Muscle of leg (tissue), 11 donors: ENCODE results near the gene ADGRG6. TPM values are rescaled to one million over a fixed set of nuclear protein-coding genes. Genes with fewer than 3 reads are reported as not detected.
"Not testable (repeated sequence)": the region's sequence is repeated elsewhere in the genome, so short reads cannot be mapped to it uniquely, and the experiment has no call there.

Experiments
- DNase-seq: peaks from one replicate; pipeline ENCODE4 v3.0.0; 2013
- H3K27ac ChIP-seq: one replicate; pipeline ENCODE4 v1.5.1; 2013; ENCODE audit warnings: mild to moderate bottlenecking, low read length, control low read depth
- H3K27me3 ChIP-seq: one replicate; pipeline ENCODE4 v1.6.1; 2013; ENCODE audit warnings: low read length; ENCODE audit not compliant: control insufficient read depth, insufficient read depth
- H3K36me3 ChIP-seq: one replicate; pipeline ENCODE4 v1.6.1; 2013; ENCODE audit warnings: low read length; ENCODE audit not compliant: control insufficient read depth, insufficient read depth
- H3K4me1 ChIP-seq: one replicate; pipeline ENCODE4 v1.6.1; 2013; ENCODE audit warnings: low read length; ENCODE audit not compliant: control insufficient read depth, insufficient read depth
- H3K4me3 ChIP-seq: one replicate; pipeline ENCODE4 v1.5.1; 2013; ENCODE audit warnings: low read length, control low read depth
- H3K9me3 ChIP-seq: replicated peaks from 2 replicates; pipeline ENCODE4 v1.6.1; 2013; ENCODE audit warnings: low read depth, low read length; ENCODE audit not compliant: control insufficient read depth
- WGBS: methylation state at CpG from one replicate; pipeline ENCODE4 v1.1.5; 2013; ENCODE audit warnings: missing lambda C conversion rate; ENCODE audit not compliant: insufficient coverage; 5-methylcytosine and 5-hydroxymethylcytosine counted together
- polyA plus RNA-seq, 8 donors: library from polyadenylated mRNA; unstranded; fragments of 120-200 nt; gene quantifications; one replicate each; pipeline versions ENCODE4 v1.2.1 to v1.2.3, GENCODE V29; 2013; ENCODE audit warnings: inconsistent platforms in 1 of 8, low replicate concordance in 1 of 8; ENCODE audit not compliant: insufficient read length in 8 of 8, insufficient read depth in 1 of 8
- total RNA-seq: library from RNA; stranded (reverse); fragments of 120-200 nt; gene quantifications from one replicate; pipeline ENCODE4 v1.2.4, GENCODE V29; 2013

Gene ADGRG6
- total and polyA plus RNA-seq, 9 donors: 6.2 to 13.9 (median 10.1) TPM

GRCh38 chr6:142413111-142413510 lies 111.3 kb downstream of the ADGRG6 start:
- Histone ChIP-seq H3K27ac (no peak overlapping the region), H3K27me3 (no peaks in the 10 kb centered on the region), H3K9me3 (no peaks in the 10 kb centered on the region), H3K36me3 (no peaks in the 10 kb centered on the region), H3K4me1 (no peaks in the 10 kb centered on the region), H3K4me3 (no peak overlapping the region)
- no peak for DNase-seq

DNA sequence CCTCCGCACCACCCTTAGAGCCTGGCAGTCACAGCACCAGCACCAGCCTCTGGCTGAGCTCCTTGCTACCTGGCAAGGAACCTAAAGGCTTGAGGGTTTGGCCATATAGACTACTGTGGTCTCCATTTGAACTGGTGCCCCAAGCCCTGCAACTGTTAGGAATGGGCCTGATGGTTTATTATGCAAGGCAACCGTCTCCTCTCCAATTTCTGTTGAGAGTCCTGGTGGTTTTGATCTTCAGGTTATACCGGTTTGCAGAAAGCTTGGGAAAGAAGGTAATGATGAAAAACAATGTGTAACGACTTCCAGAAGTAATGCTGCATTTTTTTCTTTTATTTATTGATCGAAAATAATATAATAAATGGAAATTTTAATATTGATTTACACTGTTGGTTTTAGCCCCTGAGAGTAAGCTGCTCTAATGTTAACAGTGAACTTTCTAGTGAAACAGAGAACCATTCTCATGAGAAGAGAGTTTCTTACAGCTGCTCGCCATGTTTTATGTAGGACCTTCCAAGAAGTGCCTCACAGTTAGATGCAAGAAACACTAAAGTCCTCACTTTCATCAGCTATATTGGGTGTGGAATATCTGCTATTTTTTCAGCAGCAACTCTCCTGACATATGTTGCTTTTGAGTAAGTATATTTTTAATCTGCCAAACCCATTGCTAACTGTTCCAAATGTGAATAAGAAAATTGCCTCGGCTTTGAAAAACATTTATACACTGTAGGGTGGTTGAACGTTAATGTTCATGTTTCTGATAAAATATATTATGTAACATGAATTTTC lies 112.8 kb downstream of the ADGRG6 start:
- H3K4me1 ChIP-seq: no peaks in the 10 kb centered on the region

DNA sequence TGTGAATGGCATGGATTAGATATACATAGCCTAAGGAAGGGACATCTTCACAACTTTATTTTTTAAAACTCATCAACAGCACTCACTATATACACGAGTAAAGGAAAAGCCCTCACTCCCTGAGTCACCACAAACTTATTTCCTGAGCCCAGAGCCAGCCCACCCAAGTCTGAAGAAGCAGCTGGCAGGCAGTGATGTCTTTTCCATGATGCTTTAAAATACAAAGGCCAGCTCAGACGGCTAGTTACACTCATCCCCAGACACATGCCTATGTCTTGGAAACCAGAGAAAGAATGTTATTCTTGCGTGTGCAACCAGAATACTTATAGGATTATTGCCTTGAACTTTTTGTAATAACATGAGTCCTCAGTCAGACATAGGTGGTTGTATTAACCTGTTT lies 114.4 kb downstream of the ADGRG6 start:
- Histone ChIP-seq H3K27ac (peak overlapping the region; percentile 15), H3K9me3 (no peaks in the 10 kb centered on the region), H3K4me3 (no peak overlapping the region), H3K4me1 (no peaks in the 10 kb centered on the region), H3K27me3 (no peaks in the 10 kb centered on the region), H3K36me3 (no peaks in the 10 kb centered on the region)
- DNase-seq: peak; percentile 93
- WGBS: 0% methylated on average over 1 of the region's 3 CpGs

More for the DNA sequence above, 112.8 kb downstream of the ADGRG6 start:
- Histone ChIP-seq H3K9me3 (no peaks in the 10 kb centered on the region), H3K27me3 (no peaks in the 10 kb centered on the region), H3K36me3 (no peaks in the 10 kb centered on the region), H3K4me3 (no peak overlapping the region), H3K27ac (no peak overlapping the region)
- peak; percentile 42 for DNase-seq
- 100% methylated on average over 2 of the region's 8 CpGs for WGBS

DNA sequence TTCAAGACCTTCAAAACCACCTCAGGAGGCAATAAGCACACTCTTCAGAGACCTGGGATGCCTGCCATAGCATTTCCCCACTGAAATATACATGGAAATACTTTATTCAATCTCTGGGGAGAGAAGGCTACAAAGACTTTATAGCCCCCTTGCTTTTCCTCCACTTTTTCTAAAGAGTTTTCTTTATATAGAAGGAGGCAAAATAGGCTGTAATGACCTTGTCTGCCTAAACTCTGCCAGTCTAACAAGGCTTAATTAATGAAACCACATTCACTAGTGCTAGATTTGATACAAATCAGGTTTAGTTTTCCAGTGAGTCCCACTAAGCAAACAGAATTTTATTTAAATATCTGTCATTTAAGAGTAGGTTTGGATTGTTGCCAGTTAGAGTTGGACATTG lies 114.9 kb downstream of the ADGRG6 start:
- DNase-seq: no peak
- no peak overlapping the region for H3K4me3 ChIP-seq
- H3K9me3 ChIP-seq: no peaks in the 10 kb centered on the region
- H3K4me1 ChIP-seq: no peaks in the 10 kb centered on the region
- H3K27ac ChIP-seq: peak overlapping the region; percentile 15
- H3K36me3 ChIP-seq: no peaks in the 10 kb centered on the region
- H3K27me3 ChIP-seq: no peaks in the 10 kb centered on the region

DNA sequence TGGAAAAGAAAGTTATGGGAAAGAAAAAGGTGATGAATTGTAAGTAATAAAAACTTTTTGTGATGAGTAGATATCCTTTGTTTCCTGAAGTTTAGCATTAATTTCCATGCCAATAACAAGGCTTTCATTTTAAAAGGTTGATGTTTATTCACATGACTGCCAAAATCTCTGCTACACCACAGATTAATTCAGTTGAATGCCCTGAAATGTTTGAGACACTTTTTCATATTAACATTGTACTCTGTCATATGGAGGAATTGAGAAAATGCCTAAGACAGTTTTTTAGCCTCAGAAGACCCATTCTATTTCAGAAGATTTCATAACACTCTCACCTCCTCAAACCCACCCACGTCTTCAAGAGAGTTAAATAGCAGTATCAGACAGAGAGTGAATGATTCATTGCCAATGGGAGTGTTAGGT lies 115.5 kb downstream of the ADGRG6 start:
- no CpG with 5 or more reads among the region's 1 CpG for WGBS
- DNase-seq: no peak

DNA sequence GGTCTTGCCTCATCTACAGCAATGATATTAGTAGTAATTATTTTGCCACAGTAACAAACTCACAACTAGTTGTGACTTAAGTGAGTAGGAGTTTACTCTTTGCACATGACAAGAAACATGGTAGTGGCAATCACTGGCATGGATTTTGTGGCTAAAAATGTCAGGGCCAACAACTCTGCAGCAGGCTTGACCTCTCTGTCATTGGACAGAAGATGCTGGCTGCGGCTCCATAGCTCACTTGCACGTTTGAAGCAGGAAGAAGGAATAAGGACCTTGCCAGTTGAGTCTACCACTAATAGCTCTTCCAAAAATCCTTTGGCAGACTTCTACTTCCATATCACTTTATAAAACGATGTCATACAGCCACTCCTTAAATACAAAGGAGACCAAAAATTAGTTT lies 117.3 kb downstream of the ADGRG6 start:
- Histone ChIP-seq H3K27ac (no peak overlapping the region), H3K36me3 (no peaks in the 10 kb centered on the region), H3K4me3 (no peak overlapping the region), H3K4me1 (no peaks in the 10 kb centered on the region), H3K27me3 (no peaks in the 10 kb centered on the region), H3K9me3 (no peaks in the 10 kb centered on the region)
- WGBS: 33% methylated on average over 2 of the region's 3 CpGs
- DNase-seq: no peak

More for the DNA sequence above, 115.5 kb downstream of the ADGRG6 start:
- Histone ChIP-seq H3K27me3 (no peaks in the 10 kb centered on the region), H3K4me3 (no peak overlapping the region), H3K36me3 (no peaks in the 10 kb centered on the region), H3K4me1 (no peaks in the 10 kb centered on the region), H3K9me3 (no peaks in the 10 kb centered on the region), H3K27ac (no peak overlapping the region)

DNA sequence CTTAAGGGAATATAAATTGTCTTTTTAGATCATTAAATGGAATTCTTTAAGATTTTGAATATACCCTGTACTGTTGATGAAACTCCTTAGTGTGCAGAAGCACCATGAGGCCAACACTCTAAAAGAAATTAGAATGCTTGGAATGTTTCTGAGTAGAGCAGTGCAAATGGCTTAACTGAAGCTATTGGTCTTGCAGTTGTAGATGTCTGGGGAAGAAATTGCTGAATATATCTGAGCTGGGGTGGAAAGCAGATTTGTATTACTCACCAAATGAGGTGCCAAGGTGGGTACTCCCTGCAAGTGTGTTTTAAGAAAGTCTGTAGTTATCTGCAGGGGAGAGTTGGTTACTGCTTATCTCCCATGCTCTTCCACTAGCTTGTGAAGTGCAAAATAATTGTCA lies 119.0 kb downstream of the ADGRG6 start:
- Histone ChIP-seq H3K9me3 (no peaks in the 10 kb centered on the region), H3K4me3 (no peak overlapping the region), H3K4me1 (no peaks in the 10 kb centered on the region), H3K27me3 (no peaks in the 10 kb centered on the region), H3K36me3 (no peaks in the 10 kb centered on the region), H3K27ac (no peak overlapping the region)
- no peak for DNase-seq

- Histone ChIP-seq H3K9me3 (no peaks in the 10 kb centered on the region), H3K4me3 (no peak overlapping the region), H3K27me3 (no peaks in the 10 kb centered on the region), H3K36me3 (no peaks in the 10 kb centered on the region), H3K27ac (no peak overlapping the region), H3K4me1 (no peaks in the 10 kb centered on the region)
- peak; percentile 50 for DNase-seq
Observed at GRCh38 chr6:142421285-142422117, 119.7 kb downstream of the ADGRG6 start.

DNA sequence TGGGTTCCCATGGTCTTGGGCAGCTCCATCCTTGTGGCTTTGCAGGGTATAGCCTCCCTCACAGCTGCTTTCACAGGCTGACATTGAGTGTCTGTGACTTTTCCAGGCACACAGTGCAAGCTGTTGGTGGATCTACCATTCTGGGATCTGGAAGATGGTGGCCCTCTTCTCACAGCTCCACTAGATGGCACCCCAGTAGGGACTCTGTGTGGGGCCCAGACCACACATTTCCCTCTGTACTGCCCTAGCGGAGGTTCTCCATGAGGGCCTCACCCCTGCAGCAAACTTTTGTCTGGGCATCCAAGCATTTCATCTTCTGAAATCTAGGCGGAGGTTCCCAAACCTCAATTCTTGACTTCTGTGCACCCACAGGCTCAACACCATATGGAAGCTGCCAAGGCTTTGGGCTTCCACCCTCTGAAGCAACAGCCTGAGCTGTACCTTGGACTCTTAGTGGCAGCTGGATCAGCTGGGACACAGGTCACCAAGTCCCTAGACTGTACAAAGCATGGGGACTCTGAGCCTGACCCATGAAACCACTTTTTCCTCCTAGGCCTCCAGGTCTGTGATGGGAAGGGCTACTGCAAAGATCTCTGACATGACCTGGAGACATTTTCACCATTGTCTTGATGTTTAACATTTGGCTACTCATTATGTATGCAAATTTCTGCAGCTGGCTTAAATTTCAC lies 124.8 kb downstream of the ADGRG6 start:
- H3K27ac ChIP-seq, H3K36me3 ChIP-seq, H3K9me3 ChIP-seq, DNase-seq, H3K4me1 ChIP-seq, H3K4me3 ChIP-seq, H3K27me3 ChIP-seq: not testable (repeated sequence)
- 90% methylated on average over 2 of the region's 2 CpGs for WGBS

- H3K27me3 ChIP-seq, H3K36me3 ChIP-seq, H3K4me3 ChIP-seq, H3K4me1 ChIP-seq, H3K27ac ChIP-seq, DNase-seq, H3K9me3 ChIP-seq: not testable (repeated sequence)
- no CpG with 5 or more reads among the region's 2 CpGs for WGBS
Observed at GRCh38 chr6:142428468-142428867, 126.7 kb downstream of the ADGRG6 start.
